Smooth muscle cell (in vitro differentiated cells): ENCODE results near the gene PIGR. TPM values are rescaled to one million over a fixed set of nuclear protein-coding genes. Genes with fewer than 3 reads are reported as not detected.

Experiments used
- DNase-seq: peaks from one replicate; lab custom pipeline; 2025; ENCODE audit not compliant: unreplicated experiment; lab: John Stamatoyannopoulos, UW
- H2AFZ ChIP-seq: fragments of 200-600 bp; sonication (generic); 2 replicates; pipeline ENCODE4 v1.6.0; 2016; ENCODE audit warnings: antibody characterized with exemption, low read depth, mild to moderate bottlenecking
- H3F3A ChIP-seq: fragments of 200-600 bp; sonication (generic); 2 replicates; pipeline ENCODE4 v1.6.0; 2017; ENCODE audit warnings: antibody characterized with exemption, low read depth
- H3K27ac ChIP-seq: fragments of 200-600 bp; sonication (generic); 2 replicates; pipeline ENCODE4 v1.5.1; 2016; ENCODE audit warnings: low read depth, mild to moderate bottlenecking
- H3K27me3 ChIP-seq: fragments of 200-600 bp; sonication (generic); 2 replicates; pipeline ENCODE4 v1.6.1; 2016; ENCODE audit warnings: low read depth, mild to moderate bottlenecking
- H3K36me3 ChIP-seq: fragments of 200-600 bp; sonication (generic); 2 replicates; pipeline ENCODE4 v1.5.1; 2016; ENCODE audit warnings: low read depth
- H3K4me1 ChIP-seq: fragments of 200-600 bp; sonication (generic); 2 replicates; pipeline ENCODE4 v1.5.1; 2016; ENCODE audit warnings: low read depth
- H3K4me2 ChIP-seq: fragments of 200-600 bp; sonication (generic); 2 replicates; pipeline ENCODE4 v1.6.0; 2016; ENCODE audit warnings: mild to moderate bottlenecking
- H3K4me3 ChIP-seq: fragments of 200-600 bp; sonication (generic); 2 replicates; pipeline ENCODE4 v1.5.1; 2016; ENCODE audit warnings: mild to moderate bottlenecking
- H3K79me2 ChIP-seq: fragments of 200-600 bp; sonication (generic); 2 replicates; pipeline ENCODE4 v1.6.0; 2016; ENCODE audit warnings: low read depth, mild to moderate bottlenecking
- H3K9ac ChIP-seq: fragments of 200-600 bp; sonication (generic); 2 replicates; pipeline ENCODE4 v1.6.0; 2016; ENCODE audit warnings: low read depth
- H3K9me3 ChIP-seq: fragments of 200-600 bp; sonication (generic); replicated peaks from 2 replicates; pipeline ENCODE4 v1.5.1; 2016; ENCODE audit warnings: low read depth
- H4K20me1 ChIP-seq: fragments of 200-600 bp; sonication (generic); 2 replicates; pipeline ENCODE4 v1.6.0; 2016; ENCODE audit warnings: low read depth
- CTCF ChIP-seq: fragments of 200-600 bp; sonication (generic); IDR thresholded peaks from 2 replicates; pipeline ENCODE4 v1.5.1; 2017; ENCODE audit warnings: borderline replicate concordance, mild to moderate bottlenecking, antibody characterized with exemption; ENCODE audit not compliant: insufficient read depth, poor library complexity, severe bottlenecking
- WGBS: methylation state at CpG from one replicate; pipeline ENCODE4 v1.1.7; 2016; ENCODE audit warnings: low lambda C conversion rate; 5-methylcytosine and 5-hydroxymethylcytosine counted together
- polyA plus RNA-seq: library from polyadenylated mRNA; unstranded; fragments of >200 nt; fragmentation: Nextera tagmentation; extraction: Ambion mirVana; gene quantifications from 2 replicates; pipeline ENCODE4 v1.2.1, GENCODE V29; 2016
- total RNA-seq: library from RNA; depleted of rRNA; stranded (reverse); fragments of >200 nt; gene quantifications from 2 replicates; pipeline ENCODE4 v1.2.3, GENCODE V29; 2014

Gene PIGR
- total and polyA plus RNA-seq, 2 experiments from 2014 or later, result not detected

GRCh38 chr1:206901944-206902343 lies 44.3 kb downstream of the PIGR start:
- H3K4me2 ChIP-seq, result no peak overlapping the region
- TF ChIP-seq CTCF, result no peak
- H3K79me2 ChIP-seq, result no peaks in the 10 kb centered on the region
- no peaks in the 10 kb centered on the region for H3F3A ChIP-seq
- peaks cover 6% of the 10 kb centered on the region for H3K4me1 ChIP-seq
- H4K20me1 ChIP-seq, result no peaks in the 10 kb centered on the region
- H3K9me3 ChIP-seq, result no peaks in the 10 kb centered on the region
- no peak overlapping the region for H3K9ac ChIP-seq
- no peak for DNase-seq
- H3K36me3 ChIP-seq, result no peaks in the 10 kb centered on the region
- H2AFZ ChIP-seq, result no peak overlapping the region
- H3K4me3 ChIP-seq, result no peak overlapping the region
- no peaks in the 10 kb centered on the region for H3K27me3 ChIP-seq
- no peak overlapping the region for H3K27ac ChIP-seq
- 89% methylated on average over 6 of the region's 6 CpGs for WGBS

- Histone ChIP-seq H3F3A (no peaks in the 10 kb centered on the region), H3K27ac (no peak overlapping the region), H3K4me2 (no peak overlapping the region), H3K4me1 (peaks cover 12% of the 10 kb centered on the region), H3K9ac (no peak overlapping the region), H3K27me3 (no peaks in the 10 kb centered on the region), H3K9me3 (no peaks in the 10 kb centered on the region), H2AFZ (no peak overlapping the region), H3K4me3 (no peak overlapping the region), H3K79me2 (no peaks in the 10 kb centered on the region), H4K20me1 (no peaks in the 10 kb centered on the region), H3K36me3 (no peaks in the 10 kb centered on the region)
- WGBS, result 85% methylated on average over 7 of the region's 7 CpGs
- no peak for TF ChIP-seq CTCF
- DNase-seq, result no peak
Observed at GRCh38 chr1:206900149-206900548, 46.1 kb downstream of the PIGR start.

- no peak overlapping the region for H3K4me2 ChIP-seq
- no peaks in the 10 kb centered on the region for H3K36me3 ChIP-seq
- H3K79me2 ChIP-seq, result no peaks in the 10 kb centered on the region
- H3K27me3 ChIP-seq, result no peaks in the 10 kb centered on the region
- no peak overlapping the region for H3K27ac ChIP-seq
- no peaks in the 10 kb centered on the region for H3K9me3 ChIP-seq
- H3F3A ChIP-seq, result no peaks in the 10 kb centered on the region
- 83% methylated on average over 5 of the region's 5 CpGs for WGBS
- no peaks in the 10 kb centered on the region for H4K20me1 ChIP-seq
- no peak overlapping the region for H2AFZ ChIP-seq
- DNase-seq, result no peak
- no peak overlapping the region for H3K4me3 ChIP-seq
- no peak for TF ChIP-seq CTCF
- H3K4me1 ChIP-seq, result peaks cover 12% of the 10 kb centered on the region
- no peak overlapping the region for H3K9ac ChIP-seq
Observed at GRCh38 chr1:206899717-206900116, 46.5 kb downstream of the PIGR start.

GRCh38 chr1:206898915-206899431 lies 47.3 kb downstream of the PIGR start:
- no peak for DNase-seq
- no peaks in the 10 kb centered on the region for H3K27me3 ChIP-seq
- H3K4me1 ChIP-seq, result peaks cover 12% of the 10 kb centered on the region
- no peaks in the 10 kb centered on the region for H3K36me3 ChIP-seq
- peak overlapping the region; percentile 61 for H3K27ac ChIP-seq
- H3K9me3 ChIP-seq, result no peaks in the 10 kb centered on the region
- H3K79me2 ChIP-seq, result no peaks in the 10 kb centered on the region
- H3F3A ChIP-seq, result no peaks in the 10 kb centered on the region
- H2AFZ ChIP-seq, result no peak overlapping the region
- no peak overlapping the region for H3K9ac ChIP-seq
- 85% methylated on average over 13 of the region's 13 CpGs for WGBS
- TF ChIP-seq CTCF, result no peak
- no peak overlapping the region for H3K4me3 ChIP-seq
- no peaks in the 10 kb centered on the region for H4K20me1 ChIP-seq
- peak overlapping the region; percentile 70 for H3K4me2 ChIP-seq
